ENCODE data around the gene SEMA4D.
A peak's percentile ranks its signal among the peaks of the same experiment; 100 is the strongest.

SEMA4D gene

DNA sequence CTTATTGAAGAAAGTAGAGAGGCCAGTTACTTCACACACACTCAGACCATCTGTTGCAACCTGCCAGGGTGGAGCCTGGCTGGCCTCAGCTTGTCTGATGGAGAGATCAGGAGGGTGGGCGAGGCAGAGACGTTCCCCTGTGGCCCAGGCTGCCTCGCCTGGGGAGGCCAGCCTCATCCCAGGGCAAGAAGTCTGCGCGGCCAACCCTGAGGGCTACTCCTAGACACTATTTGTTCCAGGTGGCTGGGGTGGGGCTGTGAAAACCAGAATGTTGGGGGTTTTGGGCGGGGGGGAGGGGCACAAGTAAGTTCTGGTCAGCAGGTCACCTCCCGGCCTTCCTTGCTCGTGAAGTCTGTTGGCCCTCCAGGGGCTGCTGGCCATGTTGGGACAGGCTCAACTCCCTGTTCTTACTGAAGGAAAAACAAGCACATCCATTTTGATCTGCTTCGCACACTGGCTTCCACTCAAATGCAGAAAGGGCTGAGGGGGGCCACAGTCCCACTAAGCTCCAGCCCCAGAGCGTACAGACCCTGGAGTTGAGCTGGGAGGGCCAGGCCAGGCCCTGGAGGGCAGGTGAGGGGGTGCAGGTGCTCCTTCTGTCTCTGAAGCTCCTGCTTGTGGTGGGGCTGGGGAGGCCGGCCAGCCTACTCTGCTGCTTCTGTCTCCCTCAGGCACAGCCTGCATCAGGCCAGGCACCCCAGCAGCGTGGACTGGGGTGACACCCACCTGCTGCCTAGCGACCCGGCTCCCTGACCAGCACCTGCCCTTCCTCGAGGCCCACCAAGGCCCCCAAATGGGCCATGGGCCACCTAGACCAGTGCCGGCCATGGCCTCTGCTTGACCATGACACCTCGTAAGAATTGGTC is 133.0 kb downstream of the SEMA4D start:
- ATAC-seq (ENCODE audit: low read depth) (no peak), DNase-seq (ENCODE audit: low spot score in 2 of 2) (no peak)
- Mint-ChIP-seq H3K27me3 (no peaks in the 10 kb centered on the region), H3K36me3 (peaks cover 17% of the 10 kb centered on the region), H3K9me3 (no peaks in the 10 kb centered on the region), H3K27ac (no peak overlapping the region), H3K4me3 (no peak overlapping the region), H3K4me1 (no peaks in the 10 kb centered on the region)

DNA sequence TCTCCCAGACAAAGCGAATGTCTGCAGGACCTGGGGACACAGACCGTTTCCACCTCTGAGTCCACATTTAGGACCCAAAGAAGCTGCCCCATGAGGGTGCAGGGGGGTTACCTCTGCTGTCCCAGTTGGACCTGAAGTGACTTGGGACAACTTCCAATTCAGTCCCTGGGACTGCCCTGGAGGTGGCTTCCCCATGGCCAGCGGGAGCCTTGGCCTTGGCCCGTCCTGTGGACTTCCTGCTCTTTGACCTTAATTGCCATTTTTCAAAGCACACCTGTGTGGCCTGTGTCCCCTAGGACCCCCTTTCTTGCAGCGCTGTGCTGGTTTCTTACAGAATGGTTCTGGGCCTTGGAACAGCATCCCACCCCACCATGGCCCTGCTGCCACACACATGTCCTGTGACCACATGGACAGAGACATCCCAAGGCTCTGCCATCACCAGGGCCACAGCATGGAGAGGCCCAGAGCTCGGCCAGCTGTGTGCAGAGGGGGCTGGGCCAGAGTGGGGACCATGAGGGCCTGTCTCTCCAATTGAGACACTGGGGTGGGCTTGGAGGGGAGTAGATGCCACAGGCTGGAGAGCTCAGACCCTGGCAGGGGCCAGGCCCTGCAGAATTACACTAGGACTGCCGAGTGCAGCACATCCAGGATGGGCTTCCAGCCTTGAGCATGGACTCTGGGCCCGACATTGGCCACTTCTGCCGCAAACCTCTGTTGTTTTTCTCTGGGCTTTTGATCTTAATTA is 133.8 kb downstream of the SEMA4D start:
- DNase-seq (ENCODE audit: low spot score in 2 of 2) (no peak), ATAC-seq (ENCODE audit: low read depth) (no peak)
- no peaks in the 10 kb centered on the region for H3K27me3 Mint-ChIP-seq
- peaks cover 19% of the 10 kb centered on the region for H3K36me3 Mint-ChIP-seq
- H3K27ac Mint-ChIP-seq: no peak overlapping the region
- no peaks in the 10 kb centered on the region for H3K4me1 Mint-ChIP-seq
- no peaks in the 10 kb centered on the region for H3K9me3 Mint-ChIP-seq
- H3K4me3 Mint-ChIP-seq: no peak overlapping the region

DNA sequence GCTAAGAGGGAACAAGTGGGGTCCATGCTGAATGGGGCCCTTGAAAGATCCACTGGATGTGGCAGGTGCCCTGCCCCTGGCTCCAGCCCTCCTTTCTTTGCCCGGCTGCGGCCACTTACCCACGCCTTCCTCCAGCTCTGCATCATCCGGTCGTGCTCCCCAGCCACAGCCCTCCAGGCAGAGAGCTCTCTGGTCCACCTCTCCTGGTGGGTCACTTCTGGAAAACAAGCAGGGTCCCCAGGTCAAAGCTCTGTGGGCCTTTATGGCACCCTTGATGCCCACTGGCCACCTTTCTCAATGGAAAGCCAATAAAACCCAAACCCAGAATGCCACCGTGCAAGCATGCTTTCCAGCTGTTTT is 134.6 kb downstream of the SEMA4D start:
- peaks cover 26% of the 10 kb centered on the region for H3K36me3 Mint-ChIP-seq
- DNase-seq (ENCODE audit: low spot score in 2 of 2) (no peak), ATAC-seq (ENCODE audit: low read depth) (no peak)
- H3K27ac Mint-ChIP-seq: no peak overlapping the region
- H3K9me3 Mint-ChIP-seq: no peaks in the 10 kb centered on the region
- H3K27me3 Mint-ChIP-seq: no peaks in the 10 kb centered on the region
- H3K4me3 Mint-ChIP-seq: no peak overlapping the region
- H3K4me1 Mint-ChIP-seq: no peaks in the 10 kb centered on the region

DNA sequence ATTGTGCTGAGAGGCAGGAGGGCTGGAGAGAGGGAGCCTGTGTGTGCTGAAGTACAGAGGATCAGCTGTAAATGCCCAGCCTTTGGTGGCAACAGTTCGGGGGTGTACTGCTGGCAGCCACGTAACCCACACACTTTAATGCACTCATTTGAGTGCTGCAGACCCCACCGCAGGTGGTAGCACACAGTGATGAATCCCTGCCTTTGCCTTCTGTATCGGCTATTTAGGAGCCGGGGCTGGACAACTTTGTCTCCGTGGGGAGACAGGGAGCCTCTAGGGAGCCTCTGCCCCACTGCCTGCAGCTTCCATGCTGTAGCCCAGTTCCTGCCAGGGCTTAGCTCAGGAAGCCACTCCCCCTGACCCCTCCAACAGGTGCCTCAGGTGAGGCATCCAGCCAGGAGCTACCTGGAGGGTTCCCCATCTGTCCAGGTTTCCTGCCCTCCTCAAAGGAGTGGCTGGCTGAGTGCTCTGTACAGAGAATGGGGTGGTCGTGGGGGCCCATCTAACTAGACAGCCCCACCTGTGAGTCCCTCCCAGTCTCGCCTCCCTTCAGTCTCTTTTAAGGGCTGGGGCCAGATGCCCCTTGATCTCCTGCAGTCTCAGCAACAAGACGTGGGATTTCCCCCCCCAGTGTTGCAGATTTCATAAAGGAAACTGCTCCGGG is 135.1 kb downstream of the SEMA4D start:
- peaks cover 26% of the 10 kb centered on the region for H3K36me3 Mint-ChIP-seq
- DNase-seq (ENCODE audit: low spot score in 2 of 2) (no peak), ATAC-seq (ENCODE audit: low read depth) (no peak)
- H3K27ac Mint-ChIP-seq: peak overlapping the region; percentile 38
- H3K4me3 Mint-ChIP-seq: no peak overlapping the region
- H3K4me1 Mint-ChIP-seq: no peaks in the 10 kb centered on the region
- no peaks in the 10 kb centered on the region for H3K27me3 Mint-ChIP-seq
- H3K9me3 Mint-ChIP-seq: no peaks in the 10 kb centered on the region

DNA sequence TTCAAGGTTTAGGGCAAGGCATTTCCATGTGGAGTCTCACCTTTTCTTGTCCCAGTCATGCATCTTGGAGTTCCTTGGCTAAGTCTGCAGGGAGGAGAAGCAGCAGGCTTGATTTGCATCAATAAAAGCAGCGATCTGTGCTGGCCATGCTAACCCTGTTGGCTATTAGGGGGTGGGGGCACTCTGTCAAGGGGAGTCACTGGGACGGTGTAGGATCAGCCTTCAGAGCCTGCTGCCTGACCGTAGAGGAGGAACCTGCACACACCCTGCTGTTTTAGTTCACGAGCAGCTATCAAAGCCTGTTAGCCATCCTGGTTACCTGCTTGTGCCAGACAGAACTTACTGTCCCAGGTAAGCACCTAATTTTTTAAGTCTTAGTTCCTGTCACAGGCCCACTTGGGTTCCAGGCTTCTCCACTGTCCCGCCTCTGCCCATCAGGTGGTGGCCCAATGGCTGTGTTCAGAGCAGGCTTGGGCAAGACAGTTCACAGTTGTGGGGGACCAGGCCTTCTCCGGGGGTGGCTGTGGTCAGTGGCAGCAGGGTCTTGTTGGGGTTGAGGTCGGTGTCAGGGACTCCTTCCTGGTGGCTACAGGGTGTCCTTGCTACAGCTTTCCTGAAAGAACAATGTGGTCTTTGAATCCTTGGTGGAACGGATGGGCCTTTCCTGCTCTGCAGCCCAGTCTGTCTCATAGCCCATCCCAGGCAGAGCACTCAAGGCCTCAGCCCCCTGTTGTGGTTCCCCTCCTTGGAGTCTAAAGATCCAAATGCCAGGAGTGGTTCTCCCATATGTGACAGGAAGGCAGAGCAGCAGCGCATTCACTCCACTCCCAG is 135.9 kb downstream of the SEMA4D start:
- no peak for ATAC-seq (ENCODE audit: low read depth)
- H3K4me3 Mint-ChIP-seq: no peak overlapping the region
- H3K9me3 Mint-ChIP-seq: no peaks in the 10 kb centered on the region
- H3K36me3 Mint-ChIP-seq: peaks cover 26% of the 10 kb centered on the region
- DNase-seq (ENCODE audit: low spot score in 2 of 2): no peak
- H3K27me3 Mint-ChIP-seq: no peaks in the 10 kb centered on the region
- no peaks in the 10 kb centered on the region for H3K4me1 Mint-ChIP-seq
- peak overlapping the region; percentile 38 for H3K27ac Mint-ChIP-seq

DNA sequence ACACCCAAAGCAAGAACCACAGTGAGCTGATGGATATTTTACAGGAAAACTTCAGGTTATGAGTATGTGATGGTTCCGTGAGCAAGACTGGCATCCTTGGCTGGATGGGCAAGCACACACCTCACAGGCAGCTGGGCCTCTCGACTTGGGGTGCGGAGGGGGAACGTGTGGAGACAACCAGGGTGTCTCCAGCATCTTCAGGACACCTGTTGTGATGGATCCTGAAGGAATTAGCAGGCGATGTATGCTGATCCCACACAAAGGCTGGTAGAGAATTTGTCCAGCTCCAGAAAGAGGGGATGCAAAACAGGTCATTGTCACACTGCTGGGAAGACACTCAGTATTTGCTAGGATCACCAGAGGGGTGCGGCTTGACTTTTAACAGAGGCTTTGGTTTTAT is 136.9 kb downstream of the SEMA4D start:
- Mint-ChIP-seq H3K27ac (peak overlapping the region; percentile 75), H3K9me3 (no peaks in the 10 kb centered on the region), H3K4me1 (no peaks in the 10 kb centered on the region), H3K27me3 (no peaks in the 10 kb centered on the region), H3K36me3 (peaks cover 30% of the 10 kb centered on the region), H3K4me3 (no peak overlapping the region)
- no peak for ATAC-seq (ENCODE audit: low read depth)
- DNase-seq (ENCODE audit: low spot score in 2 of 2): no peak

DNA sequence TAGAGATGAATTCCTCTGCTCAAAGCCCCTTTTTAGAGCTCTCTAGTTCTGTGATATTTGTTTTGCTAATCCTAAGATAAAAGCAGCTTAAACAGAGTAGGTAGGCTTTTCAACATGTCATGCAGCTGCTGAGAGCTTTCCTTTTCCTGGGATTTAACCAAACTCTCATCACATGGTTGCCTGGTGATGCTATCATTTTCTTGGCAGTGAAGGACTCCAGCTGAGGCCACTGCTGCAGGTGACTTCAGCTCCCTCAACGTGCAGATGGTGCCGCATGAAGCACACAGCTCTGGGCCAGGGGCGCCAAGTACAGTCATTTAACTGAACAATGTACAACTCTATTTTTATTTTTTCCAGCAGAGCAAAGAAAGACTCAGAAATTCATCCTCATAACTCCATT is 137.4 kb downstream of the SEMA4D start:
- H3K4me3 Mint-ChIP-seq: no peak overlapping the region
- ATAC-seq (ENCODE audit: low read depth) (no peak), DNase-seq (ENCODE audit: low spot score in 2 of 2) (no peak)
- peak overlapping the region; percentile 75 for H3K27ac Mint-ChIP-seq
- no peaks in the 10 kb centered on the region for H3K9me3 Mint-ChIP-seq
- H3K36me3 Mint-ChIP-seq: peaks cover 32% of the 10 kb centered on the region
- H3K4me1 Mint-ChIP-seq: no peaks in the 10 kb centered on the region
- H3K27me3 Mint-ChIP-seq: no peaks in the 10 kb centered on the region

DNA sequence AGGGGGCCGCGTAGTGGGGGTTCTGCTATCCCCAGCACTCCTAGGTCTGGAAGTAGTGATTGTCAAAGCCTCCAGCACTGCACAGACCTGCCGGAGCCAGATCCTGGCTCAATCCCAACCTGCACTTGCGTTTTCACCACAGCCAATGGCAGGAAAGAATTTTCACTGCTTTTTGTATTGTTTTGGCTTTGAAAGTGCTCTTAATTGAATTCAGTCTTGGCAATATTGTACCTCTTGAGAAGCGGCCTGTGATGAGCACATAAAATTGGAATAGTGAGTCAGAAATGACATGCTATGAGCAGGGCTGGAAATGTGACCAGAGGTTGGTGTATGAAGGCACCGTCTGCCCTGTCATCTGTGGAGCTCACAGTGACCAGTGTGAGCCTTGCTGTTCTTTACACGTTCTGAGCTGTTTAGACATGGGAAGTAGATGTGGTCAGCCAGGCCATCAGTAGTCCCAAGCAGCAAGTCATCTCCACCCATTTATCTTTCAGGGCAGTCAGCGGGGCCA is 138.1 kb downstream of the SEMA4D start:
- no peak for DNase-seq (ENCODE audit: low spot score in 2 of 2)
- Mint-ChIP-seq H3K4me3 (no peak overlapping the region), H3K9me3 (no peaks in the 10 kb centered on the region), H3K4me1 (no peaks in the 10 kb centered on the region), H3K36me3 (peaks cover 34% of the 10 kb centered on the region), H3K27me3 (no peaks in the 10 kb centered on the region), H3K27ac (peak overlapping the region; percentile 75)
- ATAC-seq (ENCODE audit: low read depth): no peak

DNA sequence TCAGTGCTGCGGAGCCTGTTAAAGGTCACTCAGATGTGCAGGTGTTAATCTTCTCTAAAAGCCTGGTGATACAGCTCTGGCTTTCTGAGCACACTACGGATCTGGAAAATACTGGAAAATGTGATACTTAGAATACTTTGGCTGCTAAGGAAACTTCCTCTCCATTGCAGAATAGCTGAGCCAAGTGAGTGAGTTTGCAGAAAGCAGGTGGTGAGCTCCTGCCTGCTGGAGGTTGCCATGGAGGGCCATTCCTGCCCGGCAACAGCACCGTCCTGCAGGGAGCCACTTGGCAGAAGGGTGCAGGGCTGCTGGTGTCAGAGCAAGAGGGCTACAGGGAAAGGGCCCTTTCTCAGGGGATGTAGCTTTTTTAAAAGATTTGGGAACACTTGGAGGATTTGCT is 138.9 kb downstream of the SEMA4D start:
- Mint-ChIP-seq H3K27ac (peak overlapping the region; percentile 35), H3K36me3 (peaks cover 37% of the 10 kb centered on the region)

DNA sequence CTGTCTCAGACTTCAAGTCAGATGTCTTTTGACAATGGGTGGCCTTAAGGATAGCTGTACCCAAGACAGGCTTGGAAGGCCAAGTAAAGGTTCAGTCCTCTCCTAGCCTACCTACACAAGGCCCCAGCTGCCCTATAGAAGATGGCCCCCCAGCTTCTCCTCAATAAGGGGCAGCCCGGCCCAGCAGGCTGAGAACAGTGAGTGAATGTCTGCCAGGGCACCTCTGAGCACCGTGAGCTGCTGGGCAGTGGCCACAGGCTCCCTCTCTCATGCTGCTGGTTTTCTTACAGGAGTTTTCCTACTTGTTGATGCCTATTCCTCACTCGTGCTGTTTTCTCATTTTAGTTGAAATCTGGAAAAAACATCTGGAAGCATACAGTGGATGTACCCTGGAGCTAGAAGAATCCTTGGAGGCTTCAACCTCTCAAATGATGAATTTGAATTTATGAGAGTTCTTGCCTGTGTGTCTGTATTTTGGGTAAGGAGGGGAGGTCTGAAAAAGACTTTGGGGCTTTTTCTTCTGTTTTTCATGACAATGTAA is 139.5 kb downstream of the SEMA4D start:
- H3K27me3 Mint-ChIP-seq: no peaks in the 10 kb centered on the region
- H3K4me1 Mint-ChIP-seq: no peaks in the 10 kb centered on the region
- H3K4me3 Mint-ChIP-seq: no peak overlapping the region
- DNase-seq (ENCODE audit: low spot score in 2 of 2) (no peak), ATAC-seq (ENCODE audit: low read depth) (no peak)
- peaks cover 37% of the 10 kb centered on the region for H3K36me3 Mint-ChIP-seq
- no peaks in the 10 kb centered on the region for H3K9me3 Mint-ChIP-seq
- H3K27ac Mint-ChIP-seq: peak overlapping the region; percentile 14

More for the DNA sequence above, 138.9 kb downstream of the SEMA4D start:
- Mint-ChIP-seq H3K27me3 (no peaks in the 10 kb centered on the region), H3K4me3 (no peak overlapping the region), H3K4me1 (no peaks in the 10 kb centered on the region), H3K9me3 (no peaks in the 10 kb centered on the region)
- DNase-seq (ENCODE audit: low spot score in 2 of 2): no peak
- no peak for ATAC-seq (ENCODE audit: low read depth)

DNA sequence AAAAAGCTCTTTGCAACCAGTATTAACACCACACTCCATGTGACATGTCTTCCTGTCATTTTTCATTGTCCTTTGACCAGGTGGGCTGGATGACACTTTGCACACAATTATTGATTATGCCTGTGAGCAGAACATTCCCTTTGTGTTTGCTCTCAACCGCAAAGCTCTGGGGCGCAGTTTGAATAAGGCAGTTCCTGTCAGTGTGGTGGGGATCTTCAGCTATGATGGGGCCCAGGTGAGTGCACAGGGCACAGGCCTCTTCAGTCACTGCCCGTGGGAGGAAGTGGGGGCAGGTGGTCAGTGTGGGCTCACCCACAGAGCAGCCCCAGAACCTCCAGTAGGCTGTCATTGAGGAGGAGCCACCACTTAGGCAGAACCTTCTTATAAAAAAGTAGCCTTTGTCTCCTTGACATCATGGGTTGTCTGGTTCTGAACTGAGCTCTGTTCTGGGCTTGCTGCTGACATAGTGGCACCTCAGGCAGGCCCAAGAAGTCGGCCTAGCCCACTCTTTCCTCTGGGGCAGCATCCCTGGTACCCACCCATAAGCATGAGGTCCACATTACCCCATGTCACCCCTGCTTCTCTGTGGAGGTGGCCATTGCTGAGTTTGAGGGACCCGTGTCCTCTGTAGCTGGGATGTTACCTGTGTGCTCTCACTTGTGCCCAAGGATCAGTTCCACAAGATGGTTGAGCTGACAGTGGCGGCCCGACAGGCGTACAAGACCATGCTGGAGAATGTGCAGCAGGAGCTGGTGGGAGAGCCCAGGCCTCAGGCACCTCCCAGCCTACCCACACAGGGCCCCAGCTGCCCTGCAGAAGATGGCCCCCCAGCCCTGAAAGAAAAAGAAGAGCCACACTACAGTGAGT is 140.3 kb downstream of the SEMA4D start:
- H3K36me3 Mint-ChIP-seq: peaks cover 39% of the 10 kb centered on the region
- no peak overlapping the region for H3K4me3 Mint-ChIP-seq
- DNase-seq (ENCODE audit: low spot score in 2 of 2) (no peak), ATAC-seq (ENCODE audit: low read depth) (no peak)
- H3K9me3 Mint-ChIP-seq: no peaks in the 10 kb centered on the region
- H3K27ac Mint-ChIP-seq: peak overlapping the region; percentile 14
- no peaks in the 10 kb centered on the region for H3K27me3 Mint-ChIP-seq
- peaks cover under 1% of the 10 kb centered on the region for H3K4me1 Mint-ChIP-seq

DNA sequence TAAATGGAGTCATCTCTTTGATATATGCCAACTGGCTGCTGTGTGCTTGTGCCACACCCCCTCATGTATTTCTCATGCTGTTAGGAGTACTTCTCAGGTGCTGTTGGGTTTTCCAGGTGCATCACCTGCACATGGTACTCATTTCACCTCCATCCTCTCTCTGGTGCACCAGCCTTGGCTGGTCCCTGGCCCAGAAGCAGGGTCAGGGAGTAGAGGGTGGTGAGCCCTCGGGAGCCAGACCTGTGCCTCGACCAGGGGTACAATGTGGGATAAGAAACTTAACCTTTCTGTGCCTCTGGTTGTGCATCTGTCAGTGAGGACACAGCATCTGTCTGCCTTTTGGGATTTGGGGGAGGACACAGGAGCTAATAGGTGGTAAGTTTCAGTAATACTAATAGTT is 141.1 kb downstream of the SEMA4D start:
- peaks cover 7% of the 10 kb centered on the region for H3K4me1 Mint-ChIP-seq
- H3K27me3 Mint-ChIP-seq: no peaks in the 10 kb centered on the region
- H3K27ac Mint-ChIP-seq: peak overlapping the region; percentile 14
- ATAC-seq (ENCODE audit: low read depth) (no peak), DNase-seq (ENCODE audit: low spot score in 2 of 2) (no peak)
- H3K4me3 Mint-ChIP-seq: no peak overlapping the region
- peaks cover 45% of the 10 kb centered on the region for H3K36me3 Mint-ChIP-seq
- H3K9me3 Mint-ChIP-seq: no peaks in the 10 kb centered on the region
